Pancreas (tissue), 10 donors: ENCODE measurements around the gene USP43. TPM values are rescaled to one million over a fixed set of nuclear protein-coding genes. Genes with fewer than 3 reads are reported as not detected.
"Not testable (repeated sequence)": the region's sequence is repeated elsewhere in the genome, so short reads cannot be mapped to it uniquely, and the experiment has no call there.

Experiments
- ATAC-seq, 4 donors: fragments of 200-7000 bp; cut with Tn5 transposase; one replicate each; pipeline versions ENCODE4 v1.8.0 to v1.9.1; 2020; ENCODE audit warnings: mild to moderate bottlenecking in 4 of 4, moderate library complexity in 4 of 4
- DNase-seq, 6 donors: peaks; one replicate each; pipeline ENCODE4 v3.0.0-alpha.2; 2020
- FAIRE-seq: peaks from 2 replicates; lab custom pipeline; 2012; peaks lifted over from hg19 to GRCh38; lab: Jason Lieb, UNC
- H3K27ac ChIP-seq, 4 donors: fragments of 200-600 bp; sonication (generic); 1 replicate in 3 of 4; 2 replicates in 1 of 4; pipeline versions ENCODE4 v1.5.0 to v1.8.0; 2020
- H3K27me3 ChIP-seq, 4 donors: fragments of 200-600 bp; one replicate each; pipeline ENCODE4 v1.8.0; 2021
- H3K36me3 ChIP-seq, 3 donors: fragments of 200-600 bp; sonication (generic) in 1 of 3; one replicate each; pipeline versions ENCODE4 v1.5.0 to v1.8.0; 2020 to 2021
- H3K4me1 ChIP-seq, 3 donors: fragments of 200-600 bp; one replicate each; pipeline ENCODE4 v1.8.0; 2021
- H3K4me3 ChIP-seq, 4 donors: fragments of 200-600 bp; sonication (generic) in 2 of 4; one replicate each; pipeline versions ENCODE4 v1.5.0 to v1.8.0; 2020 to 2021
- H3K9me3 ChIP-seq, 4 donors: fragments of 200-600 bp; one replicate each; pipeline ENCODE4 v1.8.0; 2021
- WGBS, 2 donors: extraction: QIAGEN DNeasy Blood & Tissue Kit; methylation state at CpG; one replicate each; pipeline ENCODE4 v1.1.7; 2013; 5-methylcytosine and 5-hydroxymethylcytosine counted together
- intact Hi-C, 3 donors: fragments of 100-400 bp; cut with DNase I; formaldehyde crosslinking; loops; one replicate each; pipeline versions ENCODE4 v1.11.1 to v1.14.2; 2022
- polyA plus RNA-seq, 2 donors: library from polyadenylated mRNA; stranded (reverse); fragments of 200-250 nt; gene quantifications; one replicate each; pipeline ENCODE4 v1.2.3, GENCODE V29; 2013
- total RNA-seq, 6 donors: library from RNA; stranded (reverse); fragmentation: NEBNext Ultra II Directional in 4 of 6; extraction: Animal tissue kit (Norgen Biotek cat#: 25700) in 4 of 6; gene quantifications; one replicate each; pipeline versions ENCODE4 v1.2.1 to v1.2.4, GENCODE V29; 2021 to 2023
- TF ChIP-seq, protein P1 (sequence below), 4 donors: fragments of 200-600 bp; sonication (generic) in 3 of 4; IDR thresholded peaks; one replicate each; pipeline versions ENCODE4 v1.5.0 to v1.8.0; 2021; ENCODE audit warnings: antibody characterized with exemption in 4 of 4
- donor health status: healthy with polysubstance abuse.
- donor health status: DM: no; HTN: no; CAD: no; lungs with moderate emphysema.
- donor health status: DM: no; HTN: no; CAD: no.
- donor health status: control.
- donor health status: control.
- donor health status: Bipolar disorder and iron deficiency.
- donor health status: DM: yes; HTN: yes; CAD: no.
- donor health status: DM: no; HTN: no; CAD: no.
- donor health status: DM: no; HTN: no; CAD: no.
- donor health status: DM: yes; HTN: yes; CAD: no.

The USP43 gene
- total and polyA plus RNA-seq, 8 donors = 2.6 to 5.7 (median 4.3) TPM

- no peaks in the 10 kb centered on the region for H3K27me3 ChIP-seq
- ATAC-seq = no peak
- 74 to 79% methylated on average over 4 of the region's 4 CpGs for WGBS, 2 donors
Measured at GRCh38 chr17:9658593-9659211, 13.4 kb downstream of the USP43 start.

DNA sequence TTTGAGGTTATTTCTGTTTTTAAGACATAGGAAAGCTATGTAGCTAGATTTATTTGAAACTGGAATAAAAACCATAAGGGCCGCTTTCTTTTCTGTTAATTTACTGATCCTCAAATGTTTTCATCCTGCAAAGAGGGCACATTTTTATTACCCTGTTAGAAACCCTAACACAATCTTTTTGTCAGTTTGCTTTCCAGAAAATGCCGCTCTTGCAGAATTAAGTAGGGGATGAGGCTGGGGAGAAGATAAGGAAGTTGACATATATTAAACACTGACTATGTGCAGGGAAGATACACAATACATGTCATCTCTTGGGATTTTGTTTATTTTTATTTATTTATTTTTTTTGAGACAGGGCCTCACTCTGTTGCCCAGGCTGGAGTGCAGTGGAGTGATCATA, 15.7 kb downstream of the USP43 start:
- intact Hi-C loops = no loop called here
- TF ChIP-seq, protein P1, sequence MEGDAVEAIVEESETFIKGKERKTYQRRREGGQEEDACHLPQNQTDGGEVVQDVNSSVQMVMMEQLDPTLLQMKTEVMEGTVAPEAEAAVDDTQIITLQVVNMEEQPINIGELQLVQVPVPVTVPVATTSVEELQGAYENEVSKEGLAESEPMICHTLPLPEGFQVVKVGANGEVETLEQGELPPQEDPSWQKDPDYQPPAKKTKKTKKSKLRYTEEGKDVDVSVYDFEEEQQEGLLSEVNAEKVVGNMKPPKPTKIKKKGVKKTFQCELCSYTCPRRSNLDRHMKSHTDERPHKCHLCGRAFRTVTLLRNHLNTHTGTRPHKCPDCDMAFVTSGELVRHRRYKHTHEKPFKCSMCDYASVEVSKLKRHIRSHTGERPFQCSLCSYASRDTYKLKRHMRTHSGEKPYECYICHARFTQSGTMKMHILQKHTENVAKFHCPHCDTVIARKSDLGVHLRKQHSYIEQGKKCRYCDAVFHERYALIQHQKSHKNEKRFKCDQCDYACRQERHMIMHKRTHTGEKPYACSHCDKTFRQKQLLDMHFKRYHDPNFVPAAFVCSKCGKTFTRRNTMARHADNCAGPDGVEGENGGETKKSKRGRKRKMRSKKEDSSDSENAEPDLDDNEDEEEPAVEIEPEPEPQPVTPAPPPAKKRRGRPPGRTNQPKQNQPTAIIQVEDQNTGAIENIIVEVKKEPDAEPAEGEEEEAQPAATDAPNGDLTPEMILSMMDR (IDR thresholded peaks at IDR 0.05) = no peak
- FAIRE-seq = no peak
- no peak for ATAC-seq
- Histone ChIP-seq H3K27me3 (no peaks in the 10 kb centered on the region), H3K27ac (no peak overlapping the region), H3K36me3 (no peaks in the 10 kb centered on the region), H3K9me3 (no peaks in the 10 kb centered on the region), H3K4me1 (no peaks in the 10 kb centered on the region), H3K4me3 (no peak overlapping the region)
- WGBS, 2 donors = 95 to 97% methylated on average over 2 of the region's 2 CpGs
- no peak for DNase-seq

More at GRCh38 chr17:9658593-9659211, 13.4 kb downstream of the USP43 start:
- DNase-seq (no peak), FAIRE-seq (no peak)
- intact Hi-C loops = no loop called here
- H3K4me3 ChIP-seq = no peak overlapping the region
- H3K27ac ChIP-seq = no peak overlapping the region
- H3K36me3 ChIP-seq = no peaks in the 10 kb centered on the region
- no peaks in the 10 kb centered on the region for H3K4me1 ChIP-seq
- TF ChIP-seq, protein P1 (IDR thresholded peaks at IDR 0.05) = no peak
- no peaks in the 10 kb centered on the region for H3K9me3 ChIP-seq

- H3K9me3 ChIP-seq, H3K27me3 ChIP-seq, FAIRE-seq, intact Hi-C loops, H3K4me1 ChIP-seq, H3K36me3 ChIP-seq, H3K4me3 ChIP-seq, ATAC-seq, DNase-seq, H3K27ac ChIP-seq: not testable (repeated sequence)
- WGBS, 2 donors = 98% methylated on average over 11 of the region's 11 CpGs
Measured at GRCh38 chr17:9663511-9663910, 18.2 kb downstream of the USP43 start.

DNA sequence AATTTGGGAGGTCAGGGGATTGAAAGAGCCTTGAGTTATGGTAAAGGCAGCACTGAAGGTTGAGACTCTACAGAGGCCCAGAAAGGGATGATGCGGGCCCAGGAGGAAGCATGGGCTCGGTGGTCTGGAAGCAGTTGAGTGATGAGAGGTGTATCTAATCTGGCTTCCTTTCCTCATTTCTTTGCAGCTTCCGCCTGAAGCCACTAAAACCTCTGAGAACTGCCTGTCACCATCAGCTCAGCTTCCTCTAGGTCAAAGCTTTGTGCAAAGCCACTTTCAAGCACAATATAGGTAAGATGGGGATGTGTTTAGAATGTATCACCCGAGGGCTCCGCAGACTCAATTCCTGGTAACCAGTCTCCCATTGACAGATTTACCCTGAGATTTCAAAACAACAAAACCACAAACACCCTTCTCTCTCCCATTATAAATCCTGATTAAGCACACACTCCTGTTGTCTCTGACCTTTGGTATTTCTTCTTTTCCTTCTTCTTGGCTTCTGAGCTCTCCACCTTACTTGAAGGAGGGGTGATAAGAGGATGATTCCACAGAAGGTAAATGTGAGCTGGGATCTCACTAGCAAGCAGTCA, 21.2 kb downstream of the USP43 start:
- ATAC-seq (no peak), DNase-seq (no peak), FAIRE-seq (no peak)
- TF ChIP-seq, protein P1 (IDR thresholded peaks at IDR 0.05) = no peak
- no peak overlapping the region for H3K27ac ChIP-seq
- H3K4me3 ChIP-seq = no peak overlapping the region
- no peaks in the 10 kb centered on the region for H3K9me3 ChIP-seq
- no peaks in the 10 kb centered on the region for H3K36me3 ChIP-seq
- H3K27me3 ChIP-seq = no peaks in the 10 kb centered on the region
- H3K4me1 ChIP-seq = no peaks in the 10 kb centered on the region
- intact Hi-C loops = no loop called here
- WGBS, 2 donors = 84 to 92% methylated on average over 5 of the region's 5 CpGs

GRCh38 chr17:9668517-9668916, 23.2 kb downstream of the USP43 start:
- no peak for ATAC-seq
- intact Hi-C loops = no loop called here
- no peak for DNase-seq
- Histone ChIP-seq H3K27me3 (no peaks in the 10 kb centered on the region), H3K36me3 (no peaks in the 10 kb centered on the region), H3K9me3 (no peaks in the 10 kb centered on the region), H3K4me3 (no peak overlapping the region), H3K27ac (no peak overlapping the region), H3K4me1 (no peaks in the 10 kb centered on the region)
- WGBS, 2 donors = 92% methylated on average over 6 of the region's 6 CpGs
- TF ChIP-seq, protein P1 (IDR thresholded peaks at IDR 0.05) = no peak
- FAIRE-seq = no peak
